PC-9 (cell line): ENCODE measurements around the gene ARHGAP42. TPM values are rescaled to one million over a fixed set of nuclear protein-coding genes. Genes with fewer than 3 reads are reported as not detected.

Experiments
- BruUV-seq: library from RNA; stranded (reverse); fragments of 400-500 nt; replicated peaks from 2 replicates; lab custom pipeline; 2021; lab: Mats Ljungman, UMichigan
- CTCF ChIA-PET: fragments of 300-600 bp; sonication (Branson Sonifier 250); formaldehyde crosslinking; loops from one replicate; lab custom pipeline; 2022; ENCODE audit warnings: antibody characterized with exemption; lab: Charles Lee
- POLR2A ChIA-PET: fragments of 300-600 bp; sonication (Branson Sonifier 250); formaldehyde crosslinking; loops from one replicate; lab custom pipeline; 2022; ENCODE audit warnings: antibody characterized with exemption; ENCODE audit not compliant: unreplicated experiment; lab: Charles Lee
- DNase-seq, 2 experiments: peaks; one replicate each; pipeline versions ENCODE4 v3.0.0 to v3.0.0-alpha.2; 2015 to 2022; ENCODE audit warnings: mixed read lengths in 1 of 2
- H2AFZ ChIP-seq: fragments of 200-600 bp; sonication (generic); 2 replicates; pipeline ENCODE4 v1.8.1; 2017; ENCODE audit warnings: antibody characterized with exemption
- H3F3A ChIP-seq: fragments of 200-600 bp; sonication (generic); 2 replicates; pipeline ENCODE4 v1.8.1; 2017; ENCODE audit warnings: antibody characterized with exemption, mild to moderate bottlenecking, low read depth; ENCODE audit not compliant: insufficient read depth
- H3K27ac ChIP-seq: fragments of 200-600 bp; sonication (generic); 2 replicates; pipeline ENCODE4 v1.6.1; 2016; ENCODE audit warnings: mixed run types
- H3K27me3 ChIP-seq: fragments of 200-600 bp; sonication (generic); 2 replicates; pipeline ENCODE4 v1.6.1; 2016; ENCODE audit warnings: low read depth, mixed run types; ENCODE audit not compliant: insufficient read depth
- H3K36me3 ChIP-seq: fragments of 200-600 bp; sonication (generic); 2 replicates; pipeline ENCODE4 v1.6.1; 2016; ENCODE audit warnings: low read depth, mixed run types
- H3K4me1 ChIP-seq: fragments of 200-600 bp; sonication (generic); replicated peaks from 2 replicates; pipeline ENCODE4 v1.6.1; 2016; ENCODE audit warnings: mixed run types; ENCODE audit not compliant: insufficient read depth
- H3K4me2 ChIP-seq: fragments of 200-600 bp; sonication (generic); 2 replicates; pipeline ENCODE4 v1.6.1; 2017; ENCODE audit warnings: mixed run types
- H3K4me3 ChIP-seq: fragments of 200-600 bp; sonication (generic); 2 replicates; pipeline ENCODE4 v1.6.1; 2016; ENCODE audit warnings: mixed run types
- H3K79me2 ChIP-seq: fragments of 200-600 bp; sonication (generic); 2 replicates; pipeline ENCODE4 v1.6.1; 2017; ENCODE audit warnings: low read depth, mixed run types
- H3K9me2 ChIP-seq: fragments of 200-600 bp; sonication (generic); 2 replicates; pipeline ENCODE4 v1.8.1; 2017; ENCODE audit warnings: mild to moderate bottlenecking; ENCODE audit not compliant: insufficient read depth
- H3K9me3 ChIP-seq: fragments of 200-600 bp; sonication (generic); 2 replicates; pipeline ENCODE4 v1.8.1; 2016; ENCODE audit warnings: low read depth; ENCODE audit not compliant: insufficient read depth
- H4K20me1 ChIP-seq: fragments of 200-600 bp; sonication (generic); 2 replicates; pipeline ENCODE4 v1.8.1; 2017; ENCODE audit not compliant: insufficient read depth
- CTCF ChIP-seq: fragments of 200-600 bp; sonication (generic); conservative IDR thresholded peaks from 2 replicates; pipeline ENCODE4 v1.6.1; 2017; ENCODE audit warnings: mixed run types, antibody characterized with exemption, mild to moderate bottlenecking, moderate library complexity
- EZH2 ChIP-seq: fragments of 200-600 bp; sonication (generic); IDR thresholded peaks from 2 replicates; pipeline ENCODE4 v1.8.0; 2017; ENCODE audit warnings: antibody characterized with exemption, low read depth
- intact Hi-C: fragments of 100-400 bp; cut with micrococcal nuclease; formaldehyde crosslinking; loops from one replicate; pipeline ENCODE4 v1.10.0; 2022; ENCODE audit not compliant: unreplicated experiment
- total RNA-seq: library from RNA; stranded (reverse); gene quantifications from 2 replicates; pipeline ENCODE4 v1.2.3, GENCODE V29; 2021

ARHGAP42 gene
- total RNA-seq, 1 experiment from 2014 or later, result 12.8 TPM

GRCh38 chr11:100731471-100731870 is 44.4 kb downstream of the ARHGAP42 start:
- Histone ChIP-seq H3K27me3 (no peaks in the 10 kb centered on the region), H3K9me2 (no peaks in the 10 kb centered on the region), H3F3A (peaks cover 4% of the 10 kb centered on the region; the same call in 1 of the 2 replicates), H3K9me3 (no peaks in the 10 kb centered on the region), H3K27ac (no peak overlapping the region), H3K79me2 (no peaks in the 10 kb centered on the region), H3K36me3 (no peaks in the 10 kb centered on the region), H3K4me2 (no peak overlapping the region), H2AFZ (no peak overlapping the region), H3K4me3 (no peak overlapping the region), H4K20me1 (no peaks in the 10 kb centered on the region), H3K4me1 (peaks cover 8% of the 10 kb centered on the region)
- TF ChIP-seq EZH2 (no peak), CTCF (no peak)
- POLR2A ChIA-PET, result no interaction called here
- CTCF ChIA-PET, result no interaction called here
- no peak for DNase-seq
- BruUV-seq, result no TSS peak
- intact Hi-C loops, result no loop called here

GRCh38 chr11:100732949-100733348 is 45.9 kb downstream of the ARHGAP42 start:
- H3K4me1 ChIP-seq, result peaks cover 16% of the 10 kb centered on the region
- no peaks in the 10 kb centered on the region for H4K20me1 ChIP-seq
- TF ChIP-seq EZH2 (no peak), CTCF (no peak)
- H3K27me3 ChIP-seq, result no peaks in the 10 kb centered on the region
- no peak for DNase-seq
- intact Hi-C loops, result no loop called here
- H3K4me2 ChIP-seq, result no peak overlapping the region
- no peaks in the 10 kb centered on the region for H3K36me3 ChIP-seq
- no peaks in the 10 kb centered on the region for H3K9me2 ChIP-seq
- H3K9me3 ChIP-seq, result no peaks in the 10 kb centered on the region
- ChIA-PET CTCF (no interaction called here), POLR2A (no interaction called here)
- BruUV-seq, result no TSS peak
- H3K4me3 ChIP-seq, result no peak overlapping the region
- H3K27ac ChIP-seq, result no peak overlapping the region
- H3F3A ChIP-seq, result peaks cover 6% of the 10 kb centered on the region; the same call in 1 of the 2 replicates
- H3K79me2 ChIP-seq, result no peaks in the 10 kb centered on the region
- H2AFZ ChIP-seq, result no peak overlapping the region

GRCh38 chr11:100734743-100735527 is 47.8 kb downstream of the ARHGAP42 start:
- H3K4me2 ChIP-seq, result no peak overlapping the region
- H3F3A ChIP-seq, result peaks cover 8% of the 10 kb centered on the region; the same call in 1 of the 2 replicates
- no peak for DNase-seq
- no peaks in the 10 kb centered on the region for H3K36me3 ChIP-seq
- no peak overlapping the region for H3K4me3 ChIP-seq
- H3K9me3 ChIP-seq, result no peaks in the 10 kb centered on the region
- H3K79me2 ChIP-seq, result no peaks in the 10 kb centered on the region
- H3K9me2 ChIP-seq, result no peaks in the 10 kb centered on the region
- intact Hi-C loops, result no loop called here
- peaks cover 31% of the 10 kb centered on the region for H3K4me1 ChIP-seq
- POLR2A ChIA-PET, result no interaction called here
- CTCF ChIA-PET, result no interaction called here
- no peak overlapping the region for H2AFZ ChIP-seq
- no peaks in the 10 kb centered on the region for H3K27me3 ChIP-seq
- H3K27ac ChIP-seq, result no peak overlapping the region
- H4K20me1 ChIP-seq, result no peaks in the 10 kb centered on the region; the same call in 1 of the 2 replicates
- no TSS peak for BruUV-seq
- no peak for TF ChIP-seq CTCF
